Measurements from ENCODE around the gene ADGRL3. TPM values are rescaled to one million over a fixed set of nuclear protein-coding genes. Genes with fewer than 3 reads are reported as not detected.

The ADGRL3 gene
- total RNA-seq, 1 donor from 2014 or later = 18.7 TPM

DNA sequence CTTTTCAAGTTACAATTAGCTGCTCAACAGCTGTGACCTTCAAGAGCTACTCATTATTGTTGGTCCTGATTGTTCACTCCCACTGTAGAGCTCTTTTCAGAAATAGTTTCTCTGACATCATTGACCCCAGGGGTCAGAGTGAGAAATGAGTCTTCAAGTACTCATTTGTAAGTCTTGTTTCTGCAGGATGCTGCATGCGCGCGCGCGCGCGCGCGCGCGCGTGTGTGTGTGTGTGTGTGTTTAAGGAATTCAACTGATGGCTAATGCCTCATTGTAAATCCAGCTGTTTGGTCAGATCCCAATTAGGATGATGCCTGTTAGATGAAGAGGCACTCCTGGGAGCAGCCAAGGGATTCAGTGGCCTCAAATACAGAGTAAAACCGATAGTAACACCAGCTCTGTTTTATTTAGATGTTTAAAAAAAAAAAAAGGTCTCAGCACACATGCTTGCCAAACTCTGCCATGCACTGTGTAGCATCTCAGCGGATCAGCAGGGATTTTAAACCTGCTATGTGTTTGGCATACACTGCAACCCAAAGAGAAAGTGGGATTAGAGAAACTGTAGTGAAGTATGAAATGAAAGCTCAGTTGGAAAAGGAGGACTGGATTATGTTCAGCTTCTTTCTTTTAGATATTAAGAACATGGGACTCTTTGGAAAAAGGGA is 332.3 kb downstream of the ADGRL3 start:
- Mint-ChIP-seq H3K27me3 (ENCODE audit: unreplicated experiment) (no peaks in the 10 kb centered on the region), H3K36me3 (ENCODE audit: unreplicated experiment) (no peaks in the 10 kb centered on the region), H3K4me3 (ENCODE audit: unreplicated experiment) (no peak overlapping the region), H3K9me3 (ENCODE audit: unreplicated experiment) (peaks cover 32% of the 10 kb centered on the region), H3K27ac (ENCODE audit: unreplicated experiment) (no peak overlapping the region), H3K4me1 (ENCODE audit: unreplicated experiment) (no peaks in the 10 kb centered on the region)
- TF ChIP-seq, protein P1, sequence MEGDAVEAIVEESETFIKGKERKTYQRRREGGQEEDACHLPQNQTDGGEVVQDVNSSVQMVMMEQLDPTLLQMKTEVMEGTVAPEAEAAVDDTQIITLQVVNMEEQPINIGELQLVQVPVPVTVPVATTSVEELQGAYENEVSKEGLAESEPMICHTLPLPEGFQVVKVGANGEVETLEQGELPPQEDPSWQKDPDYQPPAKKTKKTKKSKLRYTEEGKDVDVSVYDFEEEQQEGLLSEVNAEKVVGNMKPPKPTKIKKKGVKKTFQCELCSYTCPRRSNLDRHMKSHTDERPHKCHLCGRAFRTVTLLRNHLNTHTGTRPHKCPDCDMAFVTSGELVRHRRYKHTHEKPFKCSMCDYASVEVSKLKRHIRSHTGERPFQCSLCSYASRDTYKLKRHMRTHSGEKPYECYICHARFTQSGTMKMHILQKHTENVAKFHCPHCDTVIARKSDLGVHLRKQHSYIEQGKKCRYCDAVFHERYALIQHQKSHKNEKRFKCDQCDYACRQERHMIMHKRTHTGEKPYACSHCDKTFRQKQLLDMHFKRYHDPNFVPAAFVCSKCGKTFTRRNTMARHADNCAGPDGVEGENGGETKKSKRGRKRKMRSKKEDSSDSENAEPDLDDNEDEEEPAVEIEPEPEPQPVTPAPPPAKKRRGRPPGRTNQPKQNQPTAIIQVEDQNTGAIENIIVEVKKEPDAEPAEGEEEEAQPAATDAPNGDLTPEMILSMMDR (IDR thresholded peaks at IDR 0.05) = no peak
- no peak for DNase-seq (ENCODE audit: extremely low spot score, unreplicated experiment)

DNA sequence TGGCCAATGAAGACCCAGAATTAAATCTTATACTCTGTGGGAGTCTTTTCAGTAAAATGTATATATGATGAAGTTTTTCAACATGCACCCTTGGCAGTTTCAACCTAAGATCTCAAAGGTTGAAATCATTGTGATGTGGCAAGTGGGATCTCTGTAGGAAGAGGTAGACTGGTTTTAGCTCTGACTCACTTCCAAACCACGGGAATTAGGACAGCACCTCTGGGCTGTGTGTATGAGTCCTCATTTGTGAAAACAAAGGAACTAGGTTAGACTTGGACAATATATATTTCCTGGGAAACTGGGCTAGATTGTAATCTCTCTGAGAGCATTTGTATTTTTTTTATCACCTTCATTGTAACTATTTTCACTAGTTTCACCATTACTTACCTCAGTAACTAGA is 333.0 kb downstream of the ADGRL3 start:
- H3K36me3 Mint-ChIP-seq (ENCODE audit: unreplicated experiment) = no peaks in the 10 kb centered on the region
- DNase-seq (ENCODE audit: extremely low spot score, unreplicated experiment) = no peak
- H3K4me1 Mint-ChIP-seq (ENCODE audit: unreplicated experiment) = no peaks in the 10 kb centered on the region
- H3K27ac Mint-ChIP-seq (ENCODE audit: unreplicated experiment) = no peak overlapping the region
- H3K27me3 Mint-ChIP-seq (ENCODE audit: unreplicated experiment) = no peaks in the 10 kb centered on the region
- H3K4me3 Mint-ChIP-seq (ENCODE audit: unreplicated experiment) = no peak overlapping the region
- peaks cover 32% of the 10 kb centered on the region for H3K9me3 Mint-ChIP-seq (ENCODE audit: unreplicated experiment)
- TF ChIP-seq, protein P1 (IDR thresholded peaks at IDR 0.05) = no peak

DNA sequence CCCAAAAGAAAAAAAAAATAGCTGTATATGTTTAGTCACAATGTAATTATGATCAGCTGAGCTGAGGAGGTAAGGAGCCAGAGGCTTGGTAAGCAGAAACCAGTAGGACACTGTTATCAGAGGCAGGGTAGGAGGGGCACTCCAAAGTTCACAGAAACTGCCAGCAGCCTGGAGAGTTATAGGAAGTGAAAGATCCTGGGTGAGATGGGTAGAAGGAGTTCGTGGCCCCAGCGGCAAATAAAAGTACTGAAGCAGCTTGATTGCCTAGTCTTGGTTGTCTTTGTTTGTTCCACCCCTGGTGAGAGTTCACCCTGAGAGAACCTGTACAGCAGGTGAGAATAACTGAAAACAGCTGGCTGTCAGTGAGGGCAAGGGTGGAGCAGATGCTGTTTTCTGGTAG is 340.8 kb downstream of the ADGRL3 start:
- Mint-ChIP-seq H3K27me3 (ENCODE audit: unreplicated experiment) (no peaks in the 10 kb centered on the region), H3K9me3 (ENCODE audit: unreplicated experiment) (peaks cover 11% of the 10 kb centered on the region), H3K36me3 (ENCODE audit: unreplicated experiment) (no peaks in the 10 kb centered on the region), H3K4me1 (ENCODE audit: unreplicated experiment) (peaks cover 3% of the 10 kb centered on the region), H3K4me3 (ENCODE audit: unreplicated experiment) (no peak overlapping the region), H3K27ac (ENCODE audit: unreplicated experiment) (no peak overlapping the region)
- TF ChIP-seq, protein P1 (IDR thresholded peaks at IDR 0.05) = no peak
- no peak for DNase-seq (ENCODE audit: extremely low spot score, unreplicated experiment)

DNA sequence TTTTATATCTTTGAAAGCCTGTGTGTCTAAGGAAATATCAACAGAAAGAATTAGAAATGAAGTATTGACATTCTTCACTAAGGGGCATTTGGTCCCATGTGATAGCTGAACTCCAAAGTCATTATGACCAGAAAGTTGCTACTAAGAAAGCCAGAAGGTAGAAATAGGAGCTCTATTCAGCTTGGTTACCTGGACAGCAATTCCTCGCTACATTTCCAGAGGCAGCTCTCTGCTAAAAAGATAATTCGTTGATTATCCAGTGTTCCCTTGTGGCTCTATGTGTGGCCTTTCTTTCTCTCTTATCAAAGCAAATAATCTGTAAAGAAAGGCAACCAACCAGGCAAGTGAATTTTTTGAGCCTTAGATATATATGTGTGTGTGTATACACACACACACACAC is 341.3 kb downstream of the ADGRL3 start:
- peaks cover 3% of the 10 kb centered on the region for H3K4me1 Mint-ChIP-seq (ENCODE audit: unreplicated experiment)
- no peaks in the 10 kb centered on the region for H3K27me3 Mint-ChIP-seq (ENCODE audit: unreplicated experiment)
- no peak for DNase-seq (ENCODE audit: extremely low spot score, unreplicated experiment)
- H3K9me3 Mint-ChIP-seq (ENCODE audit: unreplicated experiment) = peaks cover 6% of the 10 kb centered on the region
- H3K4me3 Mint-ChIP-seq (ENCODE audit: unreplicated experiment) = no peak overlapping the region
- H3K27ac Mint-ChIP-seq (ENCODE audit: unreplicated experiment) = no peak overlapping the region
- no peaks in the 10 kb centered on the region for H3K36me3 Mint-ChIP-seq (ENCODE audit: unreplicated experiment)
- TF ChIP-seq, protein P1 (IDR thresholded peaks at IDR 0.05) = peak; percentile 17

DNA sequence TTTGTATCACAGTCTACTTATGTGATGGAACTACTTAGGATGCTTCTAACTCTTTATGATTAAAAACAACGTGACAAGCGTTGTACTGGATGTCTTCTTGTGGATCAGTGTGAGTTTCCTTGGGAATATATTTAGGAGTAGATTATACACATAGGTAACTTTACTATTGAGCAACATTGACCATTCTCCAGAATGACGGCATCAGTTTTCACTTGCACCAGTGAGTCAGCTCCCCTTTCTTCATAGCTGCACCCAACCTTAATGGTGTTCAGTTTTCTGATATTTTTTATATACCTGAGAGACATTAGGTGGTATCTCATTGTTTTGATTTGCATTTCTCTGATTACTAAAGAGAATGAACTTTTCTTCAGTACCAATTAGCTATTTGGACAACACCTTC is 343.9 kb downstream of the ADGRL3 start:
- H3K27me3 Mint-ChIP-seq (ENCODE audit: unreplicated experiment) = no peaks in the 10 kb centered on the region
- H3K9me3 Mint-ChIP-seq (ENCODE audit: unreplicated experiment) = no peaks in the 10 kb centered on the region
- H3K27ac Mint-ChIP-seq (ENCODE audit: unreplicated experiment) = no peak overlapping the region
- no peak overlapping the region for H3K4me3 Mint-ChIP-seq (ENCODE audit: unreplicated experiment)
- no peaks in the 10 kb centered on the region for H3K36me3 Mint-ChIP-seq (ENCODE audit: unreplicated experiment)
- H3K4me1 Mint-ChIP-seq (ENCODE audit: unreplicated experiment) = peaks cover 3% of the 10 kb centered on the region
- no peak for DNase-seq (ENCODE audit: extremely low spot score, unreplicated experiment)
- TF ChIP-seq, protein P1 (IDR thresholded peaks at IDR 0.05) = no peak

Measured in osteocyte (in vitro differentiated cells).